Keratinocyte (primary cell): ENCODE data around the gene STON2.

Experiments
- CTCF ChIP-seq, 3 experiments: IDR thresholded peaks in 1 of 3; conservative IDR thresholded peaks in 1 of 3; optimal IDR thresholded peaks in 1 of 3; 2 replicates in 2 of 3; 3 replicates in 1 of 3; pipeline versions ENCODE3 to v1.5.1; 2011; ENCODE audit warnings: low read length in 3 of 3, mild to moderate bottlenecking in 3 of 3, moderate library complexity in 2 of 3, control low read depth in 1 of 3, inconsistent platforms in 1 of 3; ENCODE audit not compliant: insufficient read depth in 2 of 3; ENCODE audit errors: extremely low read depth in 1 of 3
- EZH2 ChIP-seq: IDR thresholded peaks from one replicate; pipeline ENCODE4 v1.6.1; 2012; ENCODE audit warnings: inconsistent platforms, mild to moderate bottlenecking, low read length, moderate library complexity

GRCh38 chr14:81219759-81220579 lies 180.2 kb downstream of the STON2 start:
- no peak for TF ChIP-seq CTCF (optimal IDR thresholded peaks at IDR 0.05 in 1 of 3, IDR thresholded peaks at IDR 0.05 in 1 of 3, conservative IDR thresholded peaks at IDR 0.05 in 1 of 3; ENCODE audit: extremely low read depth in 1 of 3, insufficient read depth in 2 of 3, low read length in 3 of 3)
- no peak for TF ChIP-seq EZH2
